Adipocyte (in vitro differentiated cells): ENCODE measurements around the gene NOXA1.
A peak's percentile ranks its signal among the peaks of the same experiment; 100 is the strongest.

Source experiments
- DNase-seq: peaks from one replicate; pipeline ENCODE4 v3.0.0-alpha.2; 2015; ENCODE audit warnings: low read depth
- H3K27me3 ChIP-seq: replicated peaks from 2 replicates; pipeline ENCODE4 v1.7.0; 2013; ENCODE audit warnings: mild to moderate bottlenecking, low read length, moderate library complexity; ENCODE audit not compliant: control insufficient read depth, insufficient read depth
- H3K36me3 ChIP-seq: 2 replicates; pipeline ENCODE4 v1.7.0; 2013; ENCODE audit warnings: low read length, mild to moderate bottlenecking, moderate library complexity; ENCODE audit not compliant: control insufficient read depth, insufficient read depth, severe bottlenecking
- H3K4me1 ChIP-seq: 2 replicates; pipeline ENCODE4 v1.7.0; 2013; ENCODE audit warnings: mild to moderate bottlenecking, low read length, moderate library complexity; ENCODE audit not compliant: control insufficient read depth, insufficient read depth
- H3K4me3 ChIP-seq: 2 replicates; pipeline ENCODE4 v1.7.0; 2013; ENCODE audit warnings: mild to moderate bottlenecking, low read length, moderate library complexity
- H3K9ac ChIP-seq: 2 replicates; pipeline ENCODE4 v1.7.0; 2013; ENCODE audit warnings: mild to moderate bottlenecking, low read length, moderate library complexity
- H3K9me3 ChIP-seq: 2 replicates; pipeline ENCODE4 v1.7.0; 2013; ENCODE audit warnings: mild to moderate bottlenecking, low read length, moderate library complexity; ENCODE audit not compliant: control insufficient read depth

The NOXA1 gene

DNA sequence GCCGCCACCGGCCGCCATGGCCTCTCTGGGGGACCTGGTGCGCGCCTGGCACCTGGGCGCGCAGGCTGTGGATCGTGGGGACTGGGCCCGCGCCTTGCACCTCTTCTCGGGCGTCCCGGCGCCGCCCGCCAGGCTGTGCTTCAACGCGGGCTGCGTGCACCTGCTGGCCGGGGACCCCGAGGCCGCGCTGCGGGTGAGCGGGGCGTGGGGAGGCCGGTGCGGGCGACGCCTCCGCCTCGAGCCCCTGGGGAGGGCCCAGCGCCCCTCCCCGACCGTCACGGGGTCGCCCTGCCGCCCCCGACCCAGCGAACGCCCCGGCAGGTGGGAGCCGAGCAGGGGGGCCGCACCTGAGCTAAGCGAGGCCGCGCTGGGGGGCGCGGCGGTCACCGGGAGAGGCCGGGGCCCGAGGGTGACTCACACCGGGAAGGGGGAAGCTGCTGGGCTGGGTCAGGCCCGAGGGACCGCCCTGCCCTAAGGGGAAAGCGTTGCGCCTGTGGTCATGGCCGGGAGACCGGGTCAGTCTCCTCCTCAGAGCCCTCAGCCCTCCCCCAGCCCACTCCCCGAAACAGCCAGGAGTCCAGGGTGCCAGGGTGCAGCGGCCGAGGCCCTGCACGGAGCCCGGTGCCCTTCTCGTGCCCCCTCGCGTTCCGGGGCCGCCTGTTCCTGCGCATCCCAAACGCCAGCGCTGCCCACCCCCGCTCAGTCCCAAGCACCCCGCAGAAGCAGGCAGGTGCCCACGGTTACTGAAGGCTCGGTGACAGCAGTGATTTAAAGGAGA is 510 bp downstream of the NOXA1 start:
- peak overlapping the region; percentile 34 for H3K9ac ChIP-seq
- H3K27me3 ChIP-seq, result no peaks in the 10 kb centered on the region
- H3K4me1 ChIP-seq, result peaks cover 28% of the 10 kb centered on the region
- peak overlapping the region; percentile 69 for H3K4me3 ChIP-seq
- peak; percentile 17 for DNase-seq
- H3K9me3 ChIP-seq, result no peaks in the 10 kb centered on the region
- H3K36me3 ChIP-seq, result no peaks in the 10 kb centered on the region

DNA sequence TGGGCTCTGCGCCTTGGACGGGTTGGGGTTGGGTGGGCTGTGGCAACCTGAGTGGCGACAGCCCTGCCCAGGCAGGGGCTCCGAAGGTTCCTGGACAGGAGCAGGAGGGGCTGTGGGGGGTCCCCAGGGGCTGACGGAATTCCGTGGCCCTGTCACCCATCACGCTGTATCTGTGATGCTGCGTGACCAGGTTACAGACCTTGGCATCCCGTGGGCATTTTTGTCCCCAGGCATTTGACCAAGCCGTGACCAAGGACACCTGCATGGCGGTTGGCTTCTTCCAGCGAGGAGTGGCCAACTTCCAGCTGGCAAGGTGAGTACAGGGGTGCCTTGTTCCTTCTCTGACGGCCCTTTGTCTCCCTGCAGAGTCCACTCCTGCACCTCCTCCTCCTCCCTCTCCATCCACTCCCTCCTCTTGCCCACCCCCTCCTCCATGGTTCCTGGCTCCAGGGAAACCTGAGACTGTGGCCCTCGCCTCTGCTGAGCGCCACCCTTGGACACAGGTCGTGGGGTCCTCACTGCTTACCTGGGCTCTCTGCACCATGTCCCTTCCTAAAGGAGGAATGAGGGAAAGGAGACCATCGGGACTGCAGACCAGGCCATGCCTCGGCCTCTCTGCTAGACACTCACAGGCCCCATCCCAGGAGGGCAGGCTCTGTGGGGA is 3.0 kb downstream of the NOXA1 start:
- no peak for DNase-seq
- Histone ChIP-seq H3K9me3 (no peaks in the 10 kb centered on the region), H3K36me3 (no peaks in the 10 kb centered on the region), H3K9ac (no peak overlapping the region), H3K4me1 (peaks cover 28% of the 10 kb centered on the region), H3K27me3 (peaks cover 4% of the 10 kb centered on the region), H3K4me3 (no peak overlapping the region)

DNA sequence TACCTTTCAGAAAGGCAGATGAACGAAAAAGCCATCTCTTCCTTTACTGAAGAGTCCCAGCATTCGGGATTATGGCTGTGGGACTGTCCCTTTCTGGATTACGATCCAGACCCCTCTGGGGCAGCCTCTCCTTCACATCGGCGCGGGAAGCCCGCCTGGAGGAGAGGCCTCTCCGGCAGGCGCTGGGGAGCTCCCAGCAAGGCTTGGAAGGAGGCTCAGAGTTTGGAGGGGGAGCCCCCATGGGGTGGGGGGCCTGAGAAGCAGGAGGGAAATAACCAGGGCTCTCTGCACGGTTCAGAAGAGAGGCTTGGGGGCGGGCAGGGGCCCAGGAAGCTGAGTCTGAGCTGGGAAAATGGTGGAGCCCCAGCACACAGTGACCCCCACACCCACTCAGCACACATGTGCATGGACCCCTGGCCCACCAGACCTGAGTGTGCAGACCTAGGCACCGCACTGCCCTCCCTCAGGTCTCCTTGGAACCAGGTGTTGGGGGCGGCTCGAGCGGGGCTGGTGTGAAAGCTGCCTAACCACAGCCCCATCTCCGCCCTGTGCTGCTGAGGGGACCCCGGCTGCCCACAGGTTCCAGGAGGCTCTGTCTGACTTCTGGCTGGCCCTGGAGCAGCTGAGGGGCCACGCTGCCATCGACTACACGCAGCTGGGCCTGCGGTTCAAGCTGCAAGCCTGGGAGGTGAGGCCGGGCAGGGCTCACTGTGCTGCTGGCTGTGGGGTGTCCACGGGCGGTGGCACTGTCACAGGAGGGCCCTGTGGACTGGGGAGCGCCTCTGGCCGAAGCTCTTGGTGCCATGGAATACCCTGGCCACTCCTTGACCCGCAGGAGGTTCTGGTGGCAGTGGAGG is 4.5 kb downstream of the NOXA1 start:
- H3K9ac ChIP-seq, result no peak overlapping the region
- DNase-seq, result no peak
- peaks cover 20% of the 10 kb centered on the region for H3K4me1 ChIP-seq
- no peak overlapping the region for H3K4me3 ChIP-seq
- peaks cover 4% of the 10 kb centered on the region for H3K27me3 ChIP-seq
- H3K9me3 ChIP-seq, result no peaks in the 10 kb centered on the region
- no peaks in the 10 kb centered on the region for H3K36me3 ChIP-seq

DNA sequence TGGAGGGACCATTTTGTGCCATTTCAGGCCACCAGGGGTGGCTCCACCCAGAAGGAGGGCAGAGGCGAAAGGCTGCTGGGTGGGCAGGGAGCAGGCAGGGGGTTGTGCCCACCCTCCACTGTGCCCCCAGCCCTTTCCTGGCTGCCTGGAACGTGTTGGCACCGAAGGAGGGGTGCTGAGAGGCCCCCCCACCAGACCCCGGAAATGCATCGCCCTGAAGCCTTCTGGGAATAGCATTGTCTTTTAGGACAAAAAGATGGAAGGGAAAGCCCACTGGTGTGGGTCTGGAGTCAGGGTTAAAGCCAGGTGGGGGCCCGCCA is 5.1 kb downstream of the NOXA1 start:
- no peak for DNase-seq
- Histone ChIP-seq H3K9me3 (no peaks in the 10 kb centered on the region), H3K9ac (no peak overlapping the region), H3K4me1 (peaks cover 20% of the 10 kb centered on the region), H3K27me3 (peaks cover 4% of the 10 kb centered on the region), H3K36me3 (no peaks in the 10 kb centered on the region), H3K4me3 (no peak overlapping the region)

DNA sequence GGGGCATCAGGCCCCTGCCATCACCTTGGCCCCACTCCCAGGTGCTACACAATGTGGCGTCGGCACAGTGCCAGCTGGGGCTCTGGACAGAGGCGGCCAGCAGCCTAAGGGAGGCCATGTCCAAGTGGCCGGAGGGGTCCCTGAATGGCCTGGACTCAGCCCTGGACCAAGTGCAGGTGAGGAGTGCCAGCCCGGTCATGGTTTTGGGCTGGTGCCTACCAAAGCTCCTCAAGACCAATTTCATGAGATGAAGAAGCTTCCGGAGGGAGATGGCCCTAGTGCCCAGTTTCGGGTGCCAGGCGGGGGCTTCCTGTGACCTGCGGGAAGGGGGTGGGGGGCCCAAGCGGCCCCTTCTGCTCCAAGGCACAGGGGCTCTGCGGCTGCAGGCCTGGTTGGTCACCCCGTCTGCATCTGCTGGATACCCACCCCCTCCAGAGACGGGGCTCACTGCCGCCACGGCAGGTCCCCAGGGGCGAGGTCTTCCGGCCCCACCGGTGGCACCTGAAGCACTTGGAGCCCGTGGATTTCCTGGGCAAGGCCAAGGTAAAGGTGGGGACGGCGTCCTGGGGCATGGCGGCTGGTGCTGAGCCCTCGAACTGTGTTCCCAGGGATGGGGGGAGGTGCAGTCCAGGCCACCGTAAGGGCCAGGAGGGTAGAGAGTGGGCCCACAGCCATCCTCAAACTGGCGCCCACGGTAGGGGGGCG is 5.8 kb downstream of the NOXA1 start:
- Histone ChIP-seq H3K9ac (no peak overlapping the region), H3K27me3 (peaks cover 4% of the 10 kb centered on the region), H3K36me3 (no peaks in the 10 kb centered on the region), H3K9me3 (no peaks in the 10 kb centered on the region), H3K4me1 (peaks cover 20% of the 10 kb centered on the region), H3K4me3 (no peak overlapping the region)
- DNase-seq, result no peak

DNA sequence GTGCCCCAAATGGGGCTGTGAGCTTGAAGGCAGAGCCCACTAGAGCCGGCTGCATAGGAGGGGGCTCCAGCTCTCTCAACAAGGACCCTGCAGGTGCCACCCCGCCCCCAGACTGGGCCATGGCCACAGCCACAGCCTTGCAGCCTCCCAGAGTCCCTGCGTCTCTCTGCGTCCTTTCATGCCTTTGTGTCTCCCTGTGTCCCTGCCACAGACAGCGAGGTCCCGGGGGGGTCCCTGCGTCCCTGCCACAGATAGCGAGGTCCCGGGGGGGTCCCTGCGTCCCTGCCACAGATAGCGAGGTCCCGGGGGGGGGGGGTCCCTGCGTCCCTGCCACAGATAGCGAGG is 6.3 kb downstream of the NOXA1 start:
- H3K9me3 ChIP-seq, result no peaks in the 10 kb centered on the region
- peaks cover 4% of the 10 kb centered on the region for H3K27me3 ChIP-seq
- no peak overlapping the region for H3K4me3 ChIP-seq
- H3K9ac ChIP-seq, result no peak overlapping the region
- peaks cover 14% of the 10 kb centered on the region for H3K4me1 ChIP-seq
- no peak for DNase-seq
- no peaks in the 10 kb centered on the region for H3K36me3 ChIP-seq

DNA sequence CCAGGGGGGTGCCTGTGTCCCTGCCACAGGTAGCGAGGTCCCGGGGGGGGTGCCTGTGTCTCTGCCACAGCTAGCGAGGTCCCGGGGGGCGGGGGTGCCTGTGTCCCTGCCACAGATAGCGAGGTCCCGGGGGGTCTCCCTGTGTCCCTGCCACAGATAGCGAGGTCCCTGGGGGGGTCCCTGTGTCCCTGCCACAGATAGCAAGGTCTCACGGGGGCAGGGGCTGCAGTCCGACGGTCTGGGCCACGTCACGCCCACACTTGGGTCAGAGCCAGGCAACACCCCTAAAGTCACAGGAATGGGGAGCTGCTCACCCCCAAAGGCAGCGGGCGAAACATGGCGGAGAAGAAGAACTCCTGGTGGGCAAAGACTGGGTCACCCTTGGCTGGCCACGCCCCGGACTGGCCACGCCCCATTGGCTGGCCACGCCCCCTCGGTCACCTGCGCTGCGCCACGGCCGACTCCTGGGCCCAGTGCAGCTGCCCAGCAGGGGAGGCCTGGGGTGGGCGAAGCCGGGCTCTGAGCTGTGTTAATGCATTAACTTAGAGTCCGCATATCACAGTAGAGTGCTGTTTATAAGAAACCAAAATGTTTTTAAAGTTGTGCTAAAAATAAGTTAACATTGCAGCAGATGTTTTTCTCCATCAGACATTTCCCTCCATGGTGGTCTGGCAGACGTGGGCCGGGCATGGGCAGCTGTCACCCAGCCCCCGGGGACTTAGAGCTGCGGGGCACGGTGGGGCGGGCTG is 7.0 kb downstream of the NOXA1 start:
- no peaks in the 10 kb centered on the region for H3K9me3 ChIP-seq
- H3K4me3 ChIP-seq, result no peak overlapping the region
- H3K9ac ChIP-seq, result no peak overlapping the region
- H3K4me1 ChIP-seq, result peaks cover 9% of the 10 kb centered on the region
- H3K27me3 ChIP-seq, result peaks cover 4% of the 10 kb centered on the region
- no peaks in the 10 kb centered on the region for H3K36me3 ChIP-seq
- DNase-seq, result no peak

DNA sequence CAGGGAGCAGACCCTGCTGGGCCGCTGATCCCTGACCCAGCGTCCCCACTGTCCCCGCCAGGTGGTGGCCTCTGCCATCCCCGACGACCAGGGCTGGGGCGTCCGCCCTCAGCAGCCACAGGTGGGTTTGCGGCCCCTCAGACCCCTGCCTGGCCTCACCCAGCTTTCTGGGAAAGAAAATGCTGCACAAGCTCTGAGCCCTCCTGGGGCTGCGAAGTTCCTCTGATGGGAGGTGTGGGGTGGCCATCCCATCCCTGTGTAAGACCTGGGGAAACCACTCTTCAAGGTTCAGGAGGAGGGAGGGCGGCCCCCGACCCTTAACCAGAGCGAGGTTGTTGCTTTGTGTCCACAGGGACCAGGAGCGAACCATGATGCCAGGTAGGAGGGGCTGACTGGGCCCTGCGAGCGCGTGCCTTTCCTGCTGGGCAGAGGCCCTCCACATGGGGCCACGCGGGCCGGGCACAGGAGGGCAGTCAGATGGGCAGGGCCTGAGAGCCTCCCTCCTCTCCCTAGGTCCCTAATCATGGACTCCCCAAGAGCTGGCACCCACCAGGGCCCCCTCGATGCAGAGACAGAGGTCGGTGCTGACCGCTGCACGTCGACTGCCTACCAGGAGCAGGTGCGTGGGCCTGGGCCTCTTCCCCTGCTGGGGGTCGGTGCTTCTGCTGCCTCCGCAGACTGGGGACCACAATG is 7.7 kb downstream of the NOXA1 start:
- Histone ChIP-seq H3K27me3 (peaks cover 4% of the 10 kb centered on the region), H3K9ac (no peak overlapping the region), H3K4me3 (no peak overlapping the region), H3K36me3 (no peaks in the 10 kb centered on the region), H3K4me1 (peaks cover 5% of the 10 kb centered on the region), H3K9me3 (no peaks in the 10 kb centered on the region)
- DNase-seq, result no peak

DNA sequence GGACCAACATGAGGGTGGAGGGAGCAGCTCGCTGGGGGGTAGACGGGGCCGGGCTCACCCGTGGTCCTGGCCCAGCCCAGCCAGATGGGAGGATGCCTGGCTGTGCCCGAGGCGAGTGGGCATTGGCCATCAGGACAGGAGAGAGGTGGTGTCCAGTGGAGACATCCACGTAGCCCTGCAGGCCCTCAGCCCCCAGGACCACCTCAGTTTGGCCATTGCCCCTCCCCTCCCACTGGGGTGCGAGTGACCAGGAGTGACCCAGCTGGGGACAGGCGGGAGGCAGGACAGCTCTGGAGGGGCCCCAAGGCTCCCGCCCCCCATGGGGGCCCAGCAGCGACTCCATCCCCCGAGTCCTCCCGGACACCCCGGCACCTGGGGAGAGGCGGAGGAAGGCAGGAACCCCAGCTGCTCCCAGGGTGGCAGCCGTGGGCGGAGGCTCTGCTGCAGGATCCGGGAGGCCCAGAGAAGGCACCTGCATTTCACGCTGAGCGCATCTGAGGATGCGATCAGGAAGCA is 8.3 kb downstream of the NOXA1 start:
- H3K36me3 ChIP-seq, result no peaks in the 10 kb centered on the region
- DNase-seq, result no peak
- H3K27me3 ChIP-seq, result peaks cover 4% of the 10 kb centered on the region
- H3K4me3 ChIP-seq, result no peak overlapping the region
- H3K4me1 ChIP-seq, result peaks cover 4% of the 10 kb centered on the region
- H3K9ac ChIP-seq, result no peak overlapping the region
- H3K9me3 ChIP-seq, result no peaks in the 10 kb centered on the region

DNA sequence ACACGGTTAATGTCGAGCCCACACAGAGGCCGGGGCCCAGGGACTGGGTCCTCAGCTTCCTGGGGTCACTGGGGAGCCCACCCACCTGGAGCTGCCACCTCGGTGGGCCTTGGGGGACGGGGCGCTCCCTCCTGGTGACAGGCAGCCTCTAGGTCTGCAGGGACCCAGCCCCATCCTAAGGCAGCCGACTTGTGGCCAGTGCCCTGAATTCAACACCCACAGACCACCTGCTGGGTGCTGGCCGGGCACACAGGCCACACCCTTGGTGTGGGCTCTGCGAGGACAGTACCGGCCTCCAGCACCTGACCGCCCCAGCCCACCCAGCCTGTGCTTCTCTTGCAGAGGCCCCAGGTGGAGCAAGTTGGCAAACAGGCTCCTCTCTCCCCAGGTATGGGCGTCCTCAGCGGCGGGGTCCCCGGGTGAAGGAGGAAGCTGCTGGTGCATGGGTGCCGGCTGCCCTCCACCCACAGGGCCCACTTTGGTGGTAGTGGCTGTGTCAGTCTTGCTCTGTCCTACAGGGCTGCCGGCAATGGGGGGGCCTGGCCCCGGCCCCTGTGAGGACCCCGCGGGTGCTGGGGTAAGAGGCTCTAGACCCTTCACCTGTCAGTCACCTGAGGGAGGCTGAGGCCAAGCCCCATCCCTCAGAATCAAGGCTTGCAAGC is 9.6 kb downstream of the NOXA1 start:
- no peak overlapping the region for H3K4me3 ChIP-seq
- no peaks in the 10 kb centered on the region for H3K36me3 ChIP-seq
- DNase-seq, result no peak
- H3K4me1 ChIP-seq, result peaks cover 4% of the 10 kb centered on the region
- H3K27me3 ChIP-seq, result peaks cover 13% of the 10 kb centered on the region
- H3K9me3 ChIP-seq, result no peaks in the 10 kb centered on the region
- H3K9ac ChIP-seq, result no peak overlapping the region
